ENCODE results near the gene XYLT2. TPM values are rescaled to one million over a fixed set of nuclear protein-coding genes. Genes with fewer than 3 reads are reported as not detected.

The XYLT2 gene
- total RNA-seq, 2 donors from 2014 or later: 17.1 to 20.6 TPM

GRCh38 chr17:50339381-50339780 lies 6.5 kb upstream of the XYLT2 start:
- Histone ChIP-seq H3K9me3 (peaks cover 0 to 12% of the 10 kb centered on the region in 2 donors), H3K4me1 (no peaks in the 10 kb centered on the region), H3K27ac (no peak overlapping the region), H3K36me3 (no peaks in the 10 kb centered on the region), H3K4me3 (no peak overlapping the region), H3K27me3 (no peaks in the 10 kb centered on the region)
- TF ChIP-seq CTCF (IDR thresholded peaks at IDR 0.05): no peak
- DNase-seq (ENCODE audit: low spot score): no peak

- H3K36me3 ChIP-seq: no peaks in the 10 kb centered on the region
- no peaks in the 10 kb centered on the region for H3K9me3 ChIP-seq
- TF ChIP-seq CTCF (IDR thresholded peaks at IDR 0.05): no peak
- no peak overlapping the region for H3K4me3 ChIP-seq
- H3K27ac ChIP-seq: no peak overlapping the region
- no peak for DNase-seq (ENCODE audit: low spot score)
- peaks cover 0 to 34% of the 10 kb centered on the region in 2 donors for H3K4me1 ChIP-seq
- H3K27me3 ChIP-seq: no peaks in the 10 kb centered on the region
Observed at GRCh38 chr17:50344731-50345365, 1.1 kb upstream of the XYLT2 start.

DNA sequence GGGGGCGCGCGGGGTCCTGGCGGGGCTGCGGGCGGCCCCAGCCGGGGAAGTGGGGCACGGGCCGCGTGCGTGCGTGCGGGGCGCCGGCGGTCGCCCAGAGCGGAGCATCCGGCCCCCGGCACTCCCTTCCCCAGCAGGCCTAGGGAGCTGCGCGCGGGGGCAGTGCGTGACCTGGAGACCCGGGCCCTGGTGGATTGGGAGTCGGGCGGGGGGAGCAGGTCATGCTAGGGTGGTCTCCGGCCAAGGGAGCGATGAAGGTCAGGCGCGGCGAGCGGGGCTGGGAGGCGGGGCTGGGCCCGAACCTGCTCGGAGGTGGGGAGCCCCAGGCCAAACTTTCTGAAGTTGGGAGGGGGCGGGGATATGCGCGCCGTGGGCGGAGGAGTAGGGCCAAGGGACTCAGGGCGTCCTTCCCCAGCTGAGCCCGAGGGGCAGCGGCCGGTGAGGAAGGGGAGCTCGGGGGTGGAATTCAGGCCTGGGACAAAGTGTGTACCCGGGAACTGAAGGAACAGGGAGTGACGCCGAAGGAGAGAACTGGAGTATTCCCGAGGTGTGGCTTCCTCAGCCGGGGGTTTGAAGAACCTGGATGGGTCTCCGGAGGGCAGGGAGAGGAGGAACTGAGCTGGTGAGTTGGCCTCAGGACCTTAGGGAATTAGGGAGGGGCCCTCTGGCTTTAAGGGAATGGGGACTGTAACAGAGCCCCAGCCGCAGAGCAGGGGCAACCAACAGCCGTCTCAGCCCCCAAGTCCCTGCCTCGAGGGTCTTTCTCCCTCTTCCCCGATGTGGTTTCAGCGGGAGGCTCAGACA lies 589 bp downstream of the XYLT2 start:
- Histone ChIP-seq H3K36me3 (no peaks in the 10 kb centered on the region), H3K27ac (peak overlapping the region; percentile 58 to 70), H3K4me3 (peak overlapping the region; percentile 85 to 90), H3K27me3 (no peaks in the 10 kb centered on the region), H3K4me1 (peaks cover 0 to 34% of the 10 kb centered on the region in 2 donors), H3K9me3 (no peaks in the 10 kb centered on the region)
- no peak for DNase-seq (ENCODE audit: low spot score)
- TF ChIP-seq CTCF (IDR thresholded peaks at IDR 0.05): no peak

GRCh38 chr17:50347117-50347893 lies 1.4 kb downstream of the XYLT2 start:
- no peak for DNase-seq (ENCODE audit: low spot score)
- Histone ChIP-seq H3K27me3 (no peaks in the 10 kb centered on the region), H3K36me3 (no peaks in the 10 kb centered on the region), H3K4me1 (peaks cover 0 to 34% of the 10 kb centered on the region in 2 donors), H3K4me3 (peak overlapping the region; percentile 85 to 90), H3K9me3 (no peaks in the 10 kb centered on the region), H3K27ac (peak overlapping the region in 1 of 2 donors; percentile 70)
- TF ChIP-seq CTCF (IDR thresholded peaks at IDR 0.05): no peak

GRCh38 chr17:50347894-50348291 lies 2.0 kb downstream of the XYLT2 start:
- Histone ChIP-seq H3K9me3 (no peaks in the 10 kb centered on the region), H3K27ac (no peak overlapping the region), H3K4me3 (no peak overlapping the region), H3K4me1 (peaks cover 0 to 34% of the 10 kb centered on the region in 2 donors), H3K36me3 (peaks cover under 1% of the 10 kb centered on the region), H3K27me3 (no peaks in the 10 kb centered on the region)
- DNase-seq (ENCODE audit: low spot score): no peak
- TF ChIP-seq CTCF (IDR thresholded peaks at IDR 0.05): no peak
